ENCODE results near the gene S100A10.

S100A10 gene

GRCh38 chr1:151985768-151986167, 7.9 kb downstream of the S100A10 start:
- no peak for DNase-seq

DNA sequence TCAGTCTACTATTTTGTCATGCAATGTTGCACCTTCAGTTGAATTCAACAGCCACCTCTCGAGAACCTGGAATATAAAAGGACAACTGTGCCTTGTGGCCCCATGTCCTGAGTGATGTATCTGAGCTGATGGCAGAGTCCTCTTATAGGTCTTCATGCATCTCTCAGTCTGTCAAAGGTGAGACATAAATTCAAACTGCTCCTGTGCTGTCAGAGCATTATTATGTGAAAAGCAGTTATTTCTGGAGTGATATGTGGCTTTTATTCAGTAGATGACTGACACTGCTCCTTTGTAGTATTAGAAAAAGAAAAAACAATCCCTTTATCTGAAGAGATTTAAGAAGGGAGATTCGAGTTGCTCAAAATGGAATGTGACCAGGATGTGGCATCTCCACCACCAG, 8.4 kb downstream of the S100A10 start:
- no peak for DNase-seq

GRCh38 chr1:151984313-151984956, 9.2 kb downstream of the S100A10 start:
- DNase-seq = no peak

DNA sequence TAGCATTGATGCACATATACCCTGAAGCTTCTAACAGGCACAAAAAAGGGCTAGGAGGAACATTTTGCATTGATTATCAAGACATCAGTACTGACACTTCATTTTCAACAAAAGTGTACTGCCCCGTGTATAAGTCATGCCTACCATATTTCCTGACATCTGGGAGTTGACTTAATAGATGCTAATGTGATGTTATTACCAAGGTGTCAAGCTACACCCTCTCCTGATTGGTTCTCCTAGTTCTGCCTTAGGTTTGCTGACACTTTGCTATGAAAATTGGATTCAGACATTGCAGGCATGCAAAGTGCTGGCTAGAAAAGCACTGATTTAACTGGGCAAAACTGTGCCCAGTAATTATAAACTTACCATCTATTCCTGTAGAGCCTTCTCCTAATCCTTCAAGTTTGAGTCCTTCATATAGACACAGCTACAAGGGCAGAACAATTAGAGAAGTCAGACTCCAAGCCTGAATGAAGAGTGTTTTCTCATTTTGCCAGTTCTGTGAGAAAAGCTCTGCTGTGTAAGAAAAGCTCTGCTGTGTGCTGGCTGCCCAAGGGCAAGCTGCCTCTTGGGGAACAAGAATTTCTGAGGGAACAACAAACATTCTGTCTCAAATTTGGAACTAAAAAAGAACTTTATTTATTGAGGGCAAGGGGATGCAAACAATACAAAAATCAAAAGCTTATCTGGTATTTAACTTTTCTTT, 11.2 kb downstream of the S100A10 start:
- peak; percentile 63 for DNase-seq

- DNase-seq = no peak
These were observed 12.5 kb downstream of the S100A10 start for GRCh38 chr1:151981178-151981525.

- DNase-seq = no peak
These were observed 13.1 kb downstream of the S100A10 start for GRCh38 chr1:151980287-151981177.

DNA sequence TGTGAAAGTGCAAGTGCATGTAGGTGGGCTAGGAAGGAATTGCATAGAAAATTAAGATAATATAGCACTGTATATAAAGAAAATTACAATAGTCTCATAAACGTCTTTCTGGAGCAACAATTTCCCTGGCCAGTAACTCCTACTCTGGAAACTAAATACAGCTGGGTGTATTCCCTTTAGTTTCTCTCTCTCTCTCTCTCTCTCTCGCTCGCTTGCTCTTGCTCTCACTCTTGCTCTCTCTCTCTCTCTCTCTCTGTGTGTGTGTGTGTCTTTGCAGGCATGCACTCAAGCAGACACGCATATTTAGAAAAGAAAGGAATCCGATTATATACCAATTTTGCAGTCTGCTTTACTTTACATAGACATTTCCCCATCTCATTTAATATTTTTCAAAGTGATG, 14.7 kb downstream of the S100A10 start:
- DNase-seq = no peak

- no peak for DNase-seq
These were observed 15.9 kb downstream of the S100A10 start for GRCh38 chr1:151977662-151978230.

DNA sequence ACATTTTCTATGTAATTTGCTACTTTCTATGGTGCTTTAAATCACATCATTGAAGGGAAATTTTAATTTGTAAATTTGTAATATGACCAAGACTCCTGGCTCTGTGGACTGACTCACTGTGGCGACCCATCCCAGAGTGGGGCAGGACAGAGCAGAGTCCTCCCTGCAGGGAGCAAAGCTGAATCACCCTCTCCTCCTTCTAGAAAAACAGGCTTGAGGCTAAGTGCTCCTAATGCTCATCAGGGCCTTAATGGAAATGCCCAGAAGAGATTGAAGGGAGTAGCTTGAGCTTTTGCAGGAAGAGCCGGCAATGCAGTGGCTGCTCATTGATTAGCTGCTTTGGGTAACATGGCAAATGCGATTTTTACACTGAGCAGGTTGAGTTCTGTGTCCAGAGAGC, 16.8 kb downstream of the S100A10 start:
- DNase-seq = no peak

DNA sequence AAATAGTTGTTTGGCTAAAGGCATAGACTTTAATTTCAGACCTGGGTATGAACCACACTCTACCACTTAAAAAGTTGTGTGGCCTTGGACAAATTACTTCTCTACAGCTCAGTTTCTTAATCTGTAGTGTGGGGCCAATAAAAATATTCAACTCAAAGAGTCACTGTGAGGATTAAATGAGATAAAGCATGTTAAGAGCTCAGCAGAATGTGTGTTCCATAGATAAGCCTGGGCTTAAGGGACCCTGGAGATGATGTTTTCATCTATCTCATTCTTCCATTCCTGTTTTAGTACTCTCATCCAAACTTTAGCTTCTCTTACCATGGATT, 17.7 kb downstream of the S100A10 start:
- no peak for DNase-seq

DNA sequence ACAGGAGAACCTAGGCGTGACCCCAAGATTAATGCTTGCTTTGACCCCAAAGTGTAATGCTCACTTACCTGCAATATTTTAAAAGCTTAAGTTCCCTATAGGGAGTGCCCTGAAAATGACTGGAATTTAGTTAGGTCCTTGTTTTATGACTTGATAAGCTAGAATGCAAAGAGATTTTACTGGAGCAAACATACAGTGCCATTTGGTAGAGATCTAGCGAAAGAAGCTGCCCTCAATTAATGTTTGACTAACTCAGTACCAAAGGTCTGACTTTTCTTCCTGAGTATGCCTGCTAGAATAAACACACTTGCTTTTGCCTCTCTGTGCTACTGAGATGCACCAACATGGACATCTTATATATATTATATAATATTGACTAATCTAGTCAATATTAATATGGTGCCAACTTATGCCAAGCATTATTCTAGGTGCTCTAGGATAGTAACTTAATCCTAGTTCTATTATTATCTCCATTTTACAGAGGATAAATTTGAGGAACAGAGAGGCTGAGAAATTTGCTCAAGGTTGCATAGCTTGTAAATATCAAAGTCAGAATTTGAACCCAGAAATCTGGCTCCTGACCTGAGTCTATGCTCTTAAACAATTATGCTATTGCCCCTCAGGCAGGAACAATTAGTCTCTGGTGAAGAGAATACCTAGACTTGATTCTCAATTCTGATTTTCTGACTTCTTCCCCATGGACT, 18.2 kb downstream of the S100A10 start:
- no peak for DNase-seq

GRCh38 chr1:151972542-151973248, 21.0 kb downstream of the S100A10 start:
- DNase-seq = peak; percentile 31

- DNase-seq = no peak
These were observed 23.0 kb downstream of the S100A10 start for GRCh38 chr1:151970626-151971025.

DNA sequence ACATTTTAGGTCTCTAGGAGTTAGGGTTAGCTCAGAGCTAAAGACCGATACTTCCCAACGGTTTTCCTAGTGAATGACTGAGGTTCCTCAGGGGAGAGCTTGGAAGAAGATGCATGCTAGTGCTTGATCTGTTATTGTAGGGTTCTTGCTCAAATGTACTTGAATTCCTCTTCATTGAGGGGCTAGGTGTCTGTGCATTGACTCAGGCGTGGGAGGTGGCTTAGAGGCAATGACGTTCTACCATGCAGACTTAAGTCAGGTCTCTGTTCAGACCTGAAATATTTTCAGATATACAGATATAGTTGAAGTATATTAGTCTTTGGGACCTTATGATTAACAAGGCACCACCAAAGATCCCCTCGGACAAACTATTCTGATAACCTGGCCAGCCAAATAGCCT, 23.5 kb downstream of the S100A10 start:
- DNase-seq = no peak

- DNase-seq = no peak
These were observed 24.8 kb downstream of the S100A10 start for GRCh38 chr1:151968791-151969399.

DNA sequence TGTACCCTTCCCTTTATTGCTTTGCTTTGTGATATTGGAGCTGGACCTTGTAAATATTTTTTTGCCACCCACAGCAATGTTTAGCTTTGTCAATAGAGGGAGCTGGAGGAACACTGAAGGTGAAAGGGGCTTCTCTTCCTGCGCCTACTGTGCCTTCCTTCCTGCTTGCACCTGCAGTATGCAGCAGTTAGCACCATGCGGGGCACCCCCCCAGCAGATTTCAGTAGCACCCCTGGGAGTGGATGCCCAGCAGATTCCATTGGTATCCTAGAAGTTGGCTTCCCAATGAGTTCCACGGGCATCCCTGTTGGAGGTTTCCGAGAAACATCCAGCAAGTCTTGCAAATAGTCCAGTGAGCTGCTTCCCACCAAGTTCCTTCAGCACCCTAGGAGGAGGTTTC, 25.6 kb downstream of the S100A10 start:
- DNase-seq = no peak

DNA sequence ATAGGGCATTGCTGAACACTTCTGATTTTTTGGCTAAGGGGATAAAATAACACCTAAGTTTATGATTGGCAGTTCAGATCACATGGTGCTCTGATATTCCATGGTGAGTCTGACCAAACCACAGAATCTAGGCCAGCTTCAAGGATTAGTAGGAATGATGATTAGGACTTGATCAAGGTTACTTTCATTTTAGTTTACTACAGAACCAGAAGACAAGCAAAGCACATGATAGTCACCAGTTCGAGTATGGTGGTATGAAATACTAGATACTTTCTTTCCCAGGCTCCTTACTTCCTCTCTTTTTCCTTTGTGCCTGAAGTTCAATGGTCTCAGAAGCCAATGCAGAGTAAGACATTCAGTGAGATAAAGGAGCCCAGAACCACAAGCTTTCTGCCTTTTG, 26.6 kb downstream of the S100A10 start:
- DNase-seq = no peak

- DNase-seq = no peak
These were observed 27.6 kb downstream of the S100A10 start for GRCh38 chr1:151966061-151966460.

GRCh38 chr1:151964510-151964909, 29.1 kb downstream of the S100A10 start:
- no peak for DNase-seq

DNA sequence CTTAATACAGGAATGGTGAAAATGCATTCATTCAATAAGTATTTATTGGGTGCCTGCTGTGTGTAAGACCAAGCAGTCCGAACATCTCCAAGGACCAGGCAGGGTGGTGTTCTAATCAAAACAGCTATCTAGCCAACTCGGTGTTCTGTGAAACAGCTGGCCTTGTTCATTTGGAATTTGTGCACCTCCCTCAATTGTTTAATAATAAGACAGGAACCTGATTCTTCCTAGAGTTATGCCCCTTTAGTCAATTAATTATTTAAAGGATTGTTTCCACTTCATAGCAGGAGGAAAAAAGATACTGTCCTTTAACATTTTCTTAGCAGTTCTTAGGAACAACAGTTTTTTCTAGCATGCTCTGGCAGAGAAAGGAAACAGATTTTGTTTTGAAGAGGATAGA, 30.4 kb downstream of the S100A10 start:
- DNase-seq = no peak

GRCh38 chr1:151961833-151962232, 31.8 kb downstream of the S100A10 start:
- no peak for DNase-seq

All from DMS 273 treated with DMSO at 0.1 percent for 48 hours (cell line).